GM21423 (cell line): Measurements from ENCODE around the gene BANP.
"Not testable (repeated sequence)": the region's sequence is repeated elsewhere in the genome, so short reads cannot be mapped to it uniquely, and the experiment has no call there.

Experiments
- ATAC-seq: cut with Tn5 transposase; IDR thresholded peaks from one replicate; pipeline ENCODE4 v1.9.1; 2021; ENCODE audit warnings: mild to moderate bottlenecking, moderate library complexity; ENCODE audit not compliant: unreplicated experiment

The BANP gene

DNA sequence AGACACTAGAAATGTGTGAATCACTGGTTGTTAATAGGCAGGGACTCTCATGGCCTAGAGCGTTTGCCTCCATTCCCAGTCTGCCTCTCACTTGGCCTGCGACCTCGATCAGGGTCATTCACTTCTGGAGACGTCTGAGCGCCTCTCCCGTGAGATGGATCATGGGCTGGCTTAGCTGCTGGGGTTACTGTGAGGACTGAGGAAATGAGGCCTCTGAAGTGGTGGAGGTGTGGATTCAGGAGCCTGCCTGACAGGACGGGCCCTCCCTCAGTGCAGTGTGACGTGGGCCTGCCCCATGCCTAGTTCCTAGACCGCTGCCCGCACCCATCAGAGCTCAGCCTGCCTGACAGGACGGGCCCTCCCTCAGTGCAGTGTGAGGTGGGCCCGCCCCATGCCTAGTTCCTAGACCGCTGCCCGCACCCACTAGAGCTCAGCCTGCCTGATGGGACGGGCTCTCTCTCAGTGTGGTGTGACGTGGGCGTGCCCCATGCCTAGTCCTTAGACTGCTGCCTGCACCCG is 61.9 kb downstream of the BANP start:
- ATAC-seq = no peak

DNA sequence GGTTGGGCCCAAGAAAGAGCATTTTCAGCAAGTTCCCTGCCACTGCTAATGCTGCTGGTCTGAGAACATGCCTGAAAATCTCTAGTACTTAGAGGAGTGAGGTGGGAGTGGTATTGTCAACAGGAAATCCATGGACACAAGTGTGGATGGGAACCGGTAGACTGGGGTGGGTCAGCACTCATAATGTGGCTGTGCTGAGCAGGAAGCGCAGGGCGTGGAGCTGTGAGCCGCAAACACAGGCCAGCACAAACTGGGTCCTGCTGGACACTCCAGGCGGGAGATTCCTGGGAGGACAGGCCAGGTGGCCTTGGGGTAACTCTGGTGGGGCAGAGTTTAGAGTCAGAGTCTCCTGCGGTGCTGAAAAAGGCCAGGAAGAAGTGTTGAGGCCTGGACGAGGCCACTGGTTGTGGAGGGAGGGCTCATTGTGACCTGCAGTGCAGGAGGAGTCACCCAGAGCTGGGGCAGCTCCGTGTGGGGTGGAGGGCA is 62.6 kb downstream of the BANP start:
- ATAC-seq = no peak

DNA sequence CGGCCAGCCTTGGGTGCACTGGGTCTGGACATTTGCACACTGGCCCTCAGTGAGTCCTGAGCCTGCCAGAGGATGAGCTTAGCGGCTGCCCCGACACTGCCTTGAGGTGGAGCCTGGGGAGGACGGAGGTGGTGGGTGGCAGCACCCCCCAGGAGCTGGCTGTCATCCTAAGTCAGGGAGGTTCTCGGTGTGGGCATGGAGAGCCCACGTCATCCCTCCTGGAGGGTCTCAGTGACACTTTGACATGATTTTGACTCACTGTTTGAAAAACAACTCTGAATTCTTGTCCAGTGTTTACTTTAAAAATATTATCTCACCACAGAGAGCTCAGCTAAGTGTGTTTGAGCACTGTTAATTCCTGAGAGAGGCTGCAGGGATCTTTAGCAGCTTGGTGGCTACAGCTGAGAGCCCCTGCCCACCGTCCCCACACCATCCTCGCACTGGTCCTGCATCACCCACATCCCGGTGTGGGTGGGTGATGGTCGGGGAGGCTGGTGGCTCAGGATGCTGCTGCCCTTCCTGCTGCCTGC is 63.1 kb downstream of the BANP start:
- no peak for ATAC-seq

DNA sequence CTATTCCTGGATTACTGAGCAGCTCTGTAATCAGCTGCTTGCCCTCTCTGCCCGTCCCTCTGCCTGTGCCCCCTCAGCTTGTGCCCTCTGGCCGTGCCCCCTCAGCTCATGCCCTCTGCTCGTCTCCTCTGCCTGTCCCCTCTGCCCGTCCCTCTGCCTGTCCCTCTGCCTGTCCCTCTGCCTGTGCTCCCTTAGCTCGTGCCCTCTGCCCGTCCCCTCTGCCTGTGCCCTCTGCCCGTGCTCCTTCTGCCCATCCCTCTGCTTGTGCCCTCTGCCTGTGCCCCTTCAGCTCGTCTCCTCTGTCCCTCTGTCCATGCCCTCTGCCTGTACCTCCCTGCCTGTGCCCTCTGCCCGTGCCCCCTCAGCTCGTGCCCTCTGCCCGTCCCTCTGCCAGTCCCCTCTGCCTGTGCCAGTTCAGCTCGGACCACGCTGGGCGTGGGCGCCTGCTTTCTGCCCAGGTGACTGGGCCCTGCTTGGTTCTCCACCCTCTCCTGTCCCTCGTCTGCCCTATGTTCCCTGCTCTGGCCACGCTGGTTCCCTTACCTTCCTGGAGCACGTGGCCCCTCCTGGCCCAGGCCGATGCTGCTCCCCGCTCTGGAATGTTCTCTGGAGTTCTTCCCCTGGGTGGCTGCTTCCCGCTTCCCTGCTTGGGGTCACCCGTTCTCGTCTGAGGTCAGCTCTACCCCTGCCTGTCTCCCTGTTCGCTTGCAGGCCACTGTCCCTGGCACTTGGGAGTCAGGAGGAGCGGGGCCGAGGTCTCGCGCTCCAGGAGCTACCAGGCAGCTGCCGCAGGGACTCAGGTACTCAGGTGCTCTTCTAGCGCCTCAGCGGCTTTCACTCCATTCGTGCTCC is 63.9 kb downstream of the BANP start:
- no peak for ATAC-seq

DNA sequence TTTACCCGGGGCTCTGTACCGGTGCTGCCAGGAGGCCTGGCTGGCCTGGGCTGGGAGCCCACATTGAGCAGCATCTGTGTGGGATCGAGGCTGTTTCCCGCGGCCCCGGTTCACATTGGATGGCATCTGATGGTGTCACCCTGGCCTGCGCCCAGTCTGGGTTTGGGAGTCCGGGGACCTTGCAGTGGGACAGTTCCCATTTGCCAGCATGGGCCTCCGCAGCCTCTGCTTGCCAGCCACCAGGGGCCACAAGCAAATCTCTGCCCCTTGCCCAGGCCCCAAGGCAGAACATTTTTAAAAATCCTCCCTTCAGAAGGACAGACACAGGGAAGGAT is 64.5 kb downstream of the BANP start:
- ATAC-seq = no peak

DNA sequence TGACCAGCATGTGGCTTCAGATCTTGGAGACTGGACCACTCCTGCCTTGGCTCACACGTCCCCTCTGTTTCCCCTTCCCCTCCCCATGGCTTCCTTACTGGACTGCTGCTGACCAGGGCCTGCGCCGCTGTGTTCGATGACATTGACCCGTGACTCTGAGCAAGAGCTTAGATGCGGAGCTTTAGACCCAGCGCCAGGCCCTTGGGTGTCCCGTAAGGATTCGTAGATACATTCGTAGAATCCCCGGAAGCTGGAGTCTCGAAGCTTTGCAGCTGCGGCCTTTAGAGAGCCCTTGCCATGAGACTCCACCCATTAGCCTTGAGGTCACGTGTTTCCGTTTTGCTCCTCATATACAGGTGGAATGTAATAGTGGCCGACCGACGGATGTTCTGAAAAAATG is 65.2 kb downstream of the BANP start:
- not testable (repeated sequence) for ATAC-seq

DNA sequence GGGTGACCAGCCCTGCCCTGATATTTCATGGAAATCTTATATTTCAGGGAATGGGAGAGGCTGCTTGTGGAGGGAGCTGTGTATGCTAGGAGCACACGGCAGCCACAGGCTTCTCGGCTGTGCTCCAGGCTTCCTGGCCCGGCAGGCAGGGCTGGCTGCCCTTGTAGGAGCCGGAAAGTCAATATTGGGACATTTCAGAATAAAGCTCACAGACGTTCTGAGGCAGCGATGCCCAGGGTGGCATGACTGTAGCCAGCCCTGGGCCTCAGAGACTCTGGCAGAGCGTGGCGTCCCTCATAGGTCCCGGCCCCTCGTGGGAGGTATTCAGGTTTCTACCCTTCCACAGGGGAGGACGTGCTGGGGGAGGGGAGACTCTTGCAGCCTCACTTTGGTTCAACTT is 65.7 kb downstream of the BANP start:
- ATAC-seq = no peak

DNA sequence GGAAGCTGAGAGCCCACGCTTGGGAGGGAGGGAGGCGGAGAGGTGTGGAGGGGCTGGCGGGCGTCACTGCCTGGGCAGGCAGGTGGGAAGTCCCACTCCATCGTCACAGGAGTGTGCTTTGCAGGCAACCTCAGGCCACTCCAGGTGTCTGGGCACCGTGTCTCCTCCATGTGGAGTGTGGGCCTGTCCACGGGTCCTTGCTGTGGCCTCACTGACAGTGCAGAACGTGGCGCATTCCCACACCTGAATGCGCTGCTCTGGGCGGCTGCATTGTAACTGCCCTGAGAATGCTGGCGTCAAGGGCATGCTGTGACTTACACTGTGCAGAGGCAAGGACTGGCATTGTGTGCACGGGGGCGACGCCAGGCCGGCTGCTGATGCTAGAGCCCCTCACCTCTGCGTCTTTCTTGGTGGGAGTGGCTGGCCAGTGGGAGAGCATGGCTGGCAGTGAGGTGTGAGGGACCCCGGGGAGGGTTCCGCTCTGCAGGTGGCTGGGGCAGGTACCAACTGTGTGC is 66.4 kb downstream of the BANP start:
- no peak for ATAC-seq

DNA sequence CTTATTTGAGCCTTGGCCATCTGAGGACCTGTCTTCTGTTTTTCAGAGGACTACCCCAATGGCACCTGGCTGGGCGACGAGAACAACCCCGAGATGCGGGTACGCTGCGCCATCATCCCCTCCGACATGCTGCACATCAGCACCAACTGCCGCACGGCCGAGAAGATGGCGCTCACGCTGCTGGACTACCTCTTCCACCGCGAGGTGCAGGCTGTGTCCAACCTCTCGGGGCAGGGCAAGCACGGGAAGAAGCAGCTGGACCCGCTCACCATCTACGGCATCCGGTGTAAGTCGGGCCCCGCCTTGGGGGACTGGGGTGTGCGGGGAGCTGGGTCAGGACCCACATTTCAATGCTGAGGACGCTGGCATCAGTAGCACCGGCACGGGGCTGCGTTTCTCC is 67.1 kb downstream of the BANP start:
- not testable (repeated sequence) for ATAC-seq

DNA sequence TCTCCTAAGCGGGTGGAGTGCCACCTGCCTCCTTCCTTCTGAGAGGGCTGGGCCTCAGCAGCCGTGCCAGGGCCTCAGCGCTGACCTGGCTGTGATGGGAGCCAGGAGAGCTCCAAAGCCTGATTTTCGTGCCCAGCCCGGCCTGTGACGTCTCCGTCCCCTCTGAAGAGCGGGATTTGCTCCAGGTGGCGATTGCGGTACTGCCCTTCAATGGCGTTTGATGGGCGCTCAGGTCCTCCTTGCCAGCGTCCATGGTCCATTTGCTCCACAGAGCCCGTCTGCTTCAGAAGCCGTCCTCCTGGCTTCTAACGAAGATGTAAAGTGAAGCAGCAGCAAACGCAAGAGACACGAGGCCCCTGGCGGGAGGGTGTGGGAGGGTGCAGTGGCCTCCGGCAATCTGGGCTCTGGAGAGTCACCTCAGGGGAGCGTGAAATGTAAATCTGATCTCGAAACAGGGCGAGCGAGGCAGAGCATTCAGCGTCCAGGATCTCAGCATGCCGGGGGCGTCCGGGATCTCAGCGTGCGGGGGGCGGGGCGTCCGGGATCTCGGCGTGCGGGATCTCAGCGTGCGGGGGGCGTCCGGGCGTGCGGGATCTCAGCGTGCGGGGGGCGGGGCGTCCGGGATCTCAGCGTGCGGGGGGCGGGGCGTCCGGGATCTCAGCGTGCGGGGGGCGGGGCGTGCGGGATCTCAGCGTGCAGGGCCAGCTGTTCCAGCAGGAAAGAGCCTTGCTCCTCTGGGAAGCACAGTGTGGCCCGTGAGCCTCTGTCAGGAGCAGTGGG is 68.0 kb downstream of the BANP start:
- not testable (repeated sequence) for ATAC-seq

DNA sequence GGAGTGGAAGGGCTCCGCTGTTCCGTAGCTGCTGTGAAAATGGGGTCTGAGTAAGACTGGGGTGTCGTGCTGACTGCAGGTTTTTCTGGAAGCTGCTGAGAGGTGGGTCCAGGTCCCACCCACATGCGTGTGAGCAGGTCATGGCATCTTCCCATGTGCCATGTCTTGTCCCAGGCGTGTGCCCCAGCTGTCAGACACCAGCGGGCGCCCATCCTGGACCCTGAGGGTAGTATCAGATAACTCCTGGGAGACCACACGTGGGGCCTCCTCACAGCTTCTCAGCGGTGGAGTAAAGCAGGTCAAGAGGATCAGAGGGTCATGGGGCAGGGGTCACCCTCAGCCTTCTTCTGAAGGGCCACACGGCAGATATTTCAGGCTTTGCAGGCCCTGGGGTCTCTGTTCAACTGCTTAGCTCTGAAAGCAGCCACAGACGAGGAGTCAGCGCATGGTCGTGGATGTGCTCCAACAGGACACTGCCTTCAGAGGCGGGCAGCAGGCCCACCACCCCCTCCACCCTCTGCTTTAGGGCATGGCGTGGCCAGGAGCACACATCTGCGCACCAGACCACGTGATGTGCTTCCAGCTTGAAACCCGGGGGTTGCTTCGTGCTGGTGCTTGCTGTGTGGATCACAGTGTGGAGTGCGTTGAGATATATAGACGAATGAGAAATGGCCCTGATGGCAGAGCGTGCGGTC is 68.7 kb downstream of the BANP start:
- no peak for ATAC-seq

DNA sequence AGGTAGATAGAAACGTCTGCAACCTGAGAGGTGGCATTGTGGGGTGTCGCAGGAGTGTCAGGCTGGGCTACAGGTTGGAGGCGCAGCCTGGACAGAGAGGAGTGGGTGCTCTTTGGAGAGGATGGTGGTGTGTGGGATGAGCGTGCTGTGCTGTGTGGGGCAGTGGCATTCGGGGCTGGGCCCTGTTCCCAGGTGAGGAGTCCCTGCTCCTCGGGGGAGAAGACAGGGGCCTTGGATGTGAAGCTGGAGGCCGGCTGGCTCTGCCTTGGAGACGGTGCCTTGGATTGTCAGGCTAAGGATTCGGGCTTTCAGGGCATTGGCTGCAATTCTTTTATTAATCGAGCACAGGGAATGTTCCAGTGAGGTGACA is 69.3 kb downstream of the BANP start:
- ATAC-seq = no peak

DNA sequence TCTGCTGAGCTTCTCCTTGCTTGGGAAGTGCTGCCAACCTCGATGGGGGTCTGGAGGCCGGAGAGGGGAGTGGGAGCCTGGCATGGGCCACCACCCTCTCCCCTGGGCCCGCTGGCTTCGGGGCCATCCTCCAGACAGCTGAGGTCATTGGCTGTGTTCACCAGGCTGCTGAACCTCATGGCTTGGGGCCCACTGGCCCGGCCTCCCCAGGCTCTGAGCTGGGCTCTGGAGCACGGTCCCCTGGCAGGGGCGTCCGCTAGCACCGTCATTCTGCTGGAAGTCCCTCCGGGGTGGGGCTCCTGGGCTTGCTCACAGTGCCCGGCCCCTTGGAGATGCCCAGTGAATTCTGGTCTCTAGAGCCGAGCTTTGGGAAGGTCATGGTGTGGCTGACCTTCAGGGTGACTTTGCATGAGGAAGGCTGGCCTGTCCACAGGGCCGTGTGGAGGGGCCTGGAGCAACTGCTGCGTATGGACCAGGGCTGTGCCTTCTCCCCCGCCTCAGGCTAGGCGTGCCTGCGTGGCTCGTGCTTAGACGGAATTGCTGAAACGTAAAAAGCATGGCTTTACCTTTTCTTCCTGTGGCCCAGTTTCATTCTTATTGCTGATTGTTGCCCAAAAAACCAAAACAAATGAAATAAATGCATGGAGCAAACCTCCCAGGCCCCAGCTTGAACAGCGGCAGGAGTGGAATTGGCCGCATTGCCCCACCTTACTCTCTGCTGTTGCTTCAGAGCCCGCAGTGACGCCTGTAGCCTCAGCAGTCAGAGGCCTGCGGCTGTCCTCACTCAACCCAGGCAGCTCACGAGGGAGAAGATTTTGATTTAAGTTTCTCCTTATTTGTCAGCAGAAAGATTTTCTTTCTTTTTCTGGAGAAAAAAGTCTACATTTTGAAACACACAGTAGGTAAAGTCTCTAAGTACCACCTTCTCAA is 70.1 kb downstream of the BANP start:
- not testable (repeated sequence) for ATAC-seq

DNA sequence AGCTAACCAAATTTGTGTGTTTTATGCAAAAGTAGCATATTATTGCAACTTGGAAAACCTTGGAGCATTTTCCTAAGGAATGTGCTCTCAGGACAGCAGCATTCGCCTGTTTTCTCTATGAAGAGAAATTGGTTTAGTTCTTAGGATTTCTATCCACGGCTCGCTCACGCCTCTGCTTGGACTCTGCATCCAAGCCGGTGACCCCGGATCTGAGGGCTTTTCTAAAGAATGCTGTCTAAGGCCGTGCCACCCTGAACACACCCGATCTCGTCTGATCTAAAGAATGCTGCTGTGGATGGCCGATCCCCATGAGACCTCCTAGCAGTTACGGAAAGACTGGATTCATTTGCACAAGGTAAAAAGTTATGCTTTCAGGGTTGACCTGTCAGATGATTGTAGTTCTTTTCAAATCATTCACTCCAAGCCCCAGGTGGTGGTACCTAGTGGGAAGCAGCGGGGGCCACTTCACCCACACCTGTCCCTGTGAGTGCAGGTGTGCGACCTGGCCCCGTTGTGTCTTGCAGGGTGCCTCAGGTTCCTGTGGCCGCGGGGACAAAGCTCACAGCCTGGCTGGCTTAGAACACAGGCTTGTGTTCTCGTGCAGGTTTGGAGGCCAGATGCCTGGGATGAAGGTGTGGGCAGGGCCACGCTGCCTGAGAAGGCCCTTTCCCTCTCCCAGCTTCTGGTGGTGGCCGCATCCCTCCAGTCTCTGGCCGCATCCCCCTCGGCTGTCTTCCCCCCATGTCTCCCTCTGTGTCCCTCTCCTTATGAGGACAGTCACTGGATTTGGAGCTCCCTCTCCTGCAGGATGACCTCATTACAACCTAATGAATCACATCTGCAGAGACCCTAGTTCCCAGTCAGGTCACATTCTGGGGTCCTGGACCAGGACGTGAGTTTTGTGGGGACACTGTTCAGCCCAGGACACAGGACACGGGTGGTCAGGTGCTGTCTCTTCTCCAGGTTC is 71.1 kb downstream of the BANP start:
- no peak for ATAC-seq

DNA sequence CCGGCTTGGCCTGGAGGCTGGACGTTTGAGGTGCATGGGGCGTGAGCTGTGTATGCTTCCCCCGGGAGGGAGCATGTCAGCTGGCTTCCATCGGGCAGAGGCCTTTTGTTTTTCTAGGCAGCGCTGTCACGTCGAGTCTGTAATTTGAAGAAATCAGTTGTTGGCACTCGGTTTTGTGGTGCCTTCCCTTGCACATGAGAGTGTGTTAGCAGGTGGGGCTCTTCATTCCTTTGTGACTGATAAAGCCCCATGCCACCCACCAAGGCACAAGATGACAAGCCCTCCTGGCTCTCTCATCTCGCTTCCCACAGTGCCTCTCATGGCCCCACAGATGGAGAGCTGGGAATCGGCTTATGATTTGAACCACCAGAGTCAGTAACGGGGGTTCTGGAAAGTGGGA is 72.1 kb downstream of the BANP start:
- ATAC-seq = no peak

DNA sequence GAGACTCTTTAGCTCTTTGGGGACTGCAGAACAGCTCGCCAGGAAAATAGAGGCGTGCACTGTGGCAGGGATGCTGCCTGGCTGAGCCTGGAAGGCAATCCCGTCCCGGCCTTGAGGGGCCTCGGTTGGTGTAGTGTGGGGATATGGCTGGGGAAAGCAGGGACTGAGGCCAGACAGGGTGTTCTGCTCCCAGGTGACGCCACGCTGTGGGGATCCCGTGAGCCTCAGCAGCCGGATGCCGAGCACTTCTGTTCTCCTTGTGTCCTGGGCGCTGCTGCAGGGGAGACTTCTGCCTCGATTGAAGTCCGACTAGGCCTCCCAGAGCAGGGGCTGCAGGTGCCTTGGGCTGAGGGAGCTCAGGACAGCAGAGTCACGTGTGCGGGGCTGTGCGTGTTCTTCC is 72.6 kb downstream of the BANP start:
- no peak for ATAC-seq

DNA sequence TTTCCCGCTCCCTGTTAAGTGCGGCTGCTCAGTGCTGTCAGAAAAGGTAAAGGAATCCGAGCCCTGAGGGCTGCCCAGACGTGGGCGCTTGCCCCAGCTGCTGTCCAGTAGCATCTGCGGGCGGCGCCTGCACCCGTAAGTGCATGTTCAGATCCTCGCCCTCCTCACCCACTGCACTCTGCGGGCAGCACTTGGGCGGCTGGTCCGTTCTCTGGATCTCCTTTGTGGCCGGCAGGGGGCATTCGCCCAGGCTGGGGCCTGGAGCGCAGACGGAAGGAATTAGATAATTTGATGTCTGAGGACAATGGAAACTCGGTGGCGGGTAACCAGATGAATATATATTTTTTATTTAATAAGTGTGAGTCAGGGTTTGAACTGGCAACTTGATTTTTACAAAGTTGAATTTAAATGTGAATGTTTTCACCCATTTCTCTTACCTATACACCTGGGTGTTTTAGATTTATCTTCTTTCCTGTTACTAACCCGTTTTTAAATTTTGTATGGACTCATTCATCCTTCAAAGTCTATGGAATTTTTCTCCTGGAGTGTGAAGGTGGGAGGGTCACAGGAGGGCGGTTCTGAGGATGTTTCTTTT is 73.4 kb downstream of the BANP start:
- ATAC-seq = not testable (repeated sequence)

DNA sequence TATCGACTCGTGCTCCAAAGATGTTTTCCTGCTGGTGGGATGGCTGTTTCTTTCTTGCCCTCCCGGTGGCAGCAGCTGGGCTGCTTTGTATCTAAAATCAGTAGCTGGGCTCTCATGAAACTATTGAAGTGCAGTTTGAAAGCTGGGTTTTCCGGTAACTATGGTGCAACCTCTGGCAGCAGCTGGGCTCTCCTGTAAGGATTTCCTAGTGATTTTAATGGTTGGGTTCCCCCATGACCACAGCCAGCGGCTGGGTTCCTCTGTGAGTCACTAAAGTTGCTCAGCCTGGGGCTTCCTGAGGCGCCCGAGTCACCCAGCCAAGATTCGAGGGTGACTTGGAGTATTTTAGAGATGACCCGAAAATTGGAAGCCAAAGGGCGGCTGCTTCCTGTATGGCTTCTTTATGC is 73.9 kb downstream of the BANP start:
- not testable (repeated sequence) for ATAC-seq
